ENCODE results near the gene LDLRAD2.
"Not testable (repeated sequence)": the region's sequence is repeated elsewhere in the genome, so short reads cannot be mapped to it uniquely, and the experiment has no call there.

The LDLRAD2 gene

GRCh38 chr1:21822349-21822748 is 10.3 kb downstream of the LDLRAD2 start:
- TF ChIP-seq, protein P1, sequence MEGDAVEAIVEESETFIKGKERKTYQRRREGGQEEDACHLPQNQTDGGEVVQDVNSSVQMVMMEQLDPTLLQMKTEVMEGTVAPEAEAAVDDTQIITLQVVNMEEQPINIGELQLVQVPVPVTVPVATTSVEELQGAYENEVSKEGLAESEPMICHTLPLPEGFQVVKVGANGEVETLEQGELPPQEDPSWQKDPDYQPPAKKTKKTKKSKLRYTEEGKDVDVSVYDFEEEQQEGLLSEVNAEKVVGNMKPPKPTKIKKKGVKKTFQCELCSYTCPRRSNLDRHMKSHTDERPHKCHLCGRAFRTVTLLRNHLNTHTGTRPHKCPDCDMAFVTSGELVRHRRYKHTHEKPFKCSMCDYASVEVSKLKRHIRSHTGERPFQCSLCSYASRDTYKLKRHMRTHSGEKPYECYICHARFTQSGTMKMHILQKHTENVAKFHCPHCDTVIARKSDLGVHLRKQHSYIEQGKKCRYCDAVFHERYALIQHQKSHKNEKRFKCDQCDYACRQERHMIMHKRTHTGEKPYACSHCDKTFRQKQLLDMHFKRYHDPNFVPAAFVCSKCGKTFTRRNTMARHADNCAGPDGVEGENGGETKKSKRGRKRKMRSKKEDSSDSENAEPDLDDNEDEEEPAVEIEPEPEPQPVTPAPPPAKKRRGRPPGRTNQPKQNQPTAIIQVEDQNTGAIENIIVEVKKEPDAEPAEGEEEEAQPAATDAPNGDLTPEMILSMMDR (IDR thresholded peaks at IDR 0.05; ENCODE audit: low read depth, low read length, missing control alignments), result no peak
- no peak for DNase-seq (ENCODE audit: low read depth)
- H3K4me3 ChIP-seq (ENCODE audit: low read depth, low read length), result no peak overlapping the region

DNA sequence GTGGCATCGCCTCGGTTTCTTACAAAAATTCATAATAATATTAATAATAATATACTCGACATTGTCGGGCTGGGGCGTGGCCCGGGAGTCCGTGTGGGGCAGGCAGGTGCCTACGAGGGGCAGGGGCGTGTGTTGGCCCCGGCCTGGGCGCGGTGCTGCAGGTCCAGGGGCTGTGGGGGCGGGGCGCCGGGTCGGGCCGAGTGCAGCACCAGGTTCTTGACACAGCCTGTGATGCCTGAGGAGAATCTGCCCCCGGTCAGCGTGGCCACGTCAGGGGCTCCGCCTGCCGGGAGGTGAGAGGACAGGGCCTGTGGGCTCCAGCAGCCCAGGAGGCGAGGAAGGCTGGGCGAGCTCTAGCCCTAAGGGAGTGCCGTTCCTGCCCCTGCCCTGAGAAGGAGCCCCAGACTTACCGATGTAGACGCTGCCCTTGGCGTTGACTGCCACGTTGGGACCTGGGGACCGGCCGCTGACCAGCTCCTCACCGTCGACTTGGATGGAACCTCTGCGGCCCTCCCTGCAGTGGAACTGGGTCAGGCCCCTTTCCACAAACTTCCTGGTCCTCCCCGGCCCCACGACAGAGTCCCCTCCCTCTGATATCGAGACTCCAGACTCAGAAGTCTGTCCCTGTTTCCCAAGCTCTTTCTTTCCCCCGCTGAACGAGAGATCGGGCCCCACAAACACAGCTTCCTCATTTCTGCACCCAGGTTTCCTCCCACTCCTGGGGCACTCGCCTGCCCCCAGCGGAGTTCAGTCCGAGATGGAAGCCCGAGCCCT is 11.3 kb downstream of the LDLRAD2 start:
- no peak overlapping the region for H3K4me3 ChIP-seq (ENCODE audit: low read depth, low read length)
- DNase-seq (ENCODE audit: low read depth), result no peak
- TF ChIP-seq, protein P1 (IDR thresholded peaks at IDR 0.05; ENCODE audit: low read depth, low read length, missing control alignments), result no peak

DNA sequence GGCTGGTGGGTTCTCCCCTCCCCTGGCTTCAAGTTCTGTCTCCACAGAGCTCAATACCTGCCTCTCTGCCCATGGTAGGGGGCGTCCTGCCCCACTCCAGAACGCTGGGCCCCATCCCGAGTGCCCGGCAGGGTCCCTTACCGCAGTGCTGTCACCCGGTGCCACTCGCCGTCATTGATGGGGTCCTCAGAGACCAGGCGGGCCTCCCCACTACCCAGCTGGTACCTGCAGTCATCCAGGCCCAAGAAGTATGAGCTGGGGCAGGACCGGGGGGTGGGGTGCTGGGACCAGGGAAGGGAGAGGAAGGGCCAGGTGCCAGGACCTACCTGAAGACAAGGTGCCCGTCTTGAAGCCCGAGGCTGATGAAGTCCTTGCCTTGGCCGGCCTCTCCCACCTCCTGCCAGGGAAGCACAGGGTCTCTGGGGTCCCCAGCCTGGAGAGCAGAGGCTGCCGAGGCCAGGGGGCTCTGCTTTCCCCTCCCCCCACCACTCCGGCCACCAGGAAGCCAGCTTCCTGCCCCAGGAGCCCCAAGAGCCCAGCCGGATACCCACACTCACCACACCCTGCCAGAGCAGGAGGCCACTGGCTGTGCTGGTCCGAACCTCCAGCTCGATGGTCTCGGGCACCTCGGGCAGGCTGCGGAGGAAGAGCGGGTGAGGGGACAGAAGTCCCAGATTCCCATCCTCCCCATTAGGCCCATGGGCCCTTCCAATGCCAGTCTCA is 12.1 kb downstream of the LDLRAD2 start:
- TF ChIP-seq, protein P1 (IDR thresholded peaks at IDR 0.05; ENCODE audit: low read depth, low read length, missing control alignments), result no peak
- no peak overlapping the region for H3K4me3 ChIP-seq (ENCODE audit: low read depth, low read length)
- no peak for DNase-seq (ENCODE audit: low read depth)

GRCh38 chr1:21824926-21825325 is 12.9 kb downstream of the LDLRAD2 start:
- DNase-seq (ENCODE audit: low read depth), result no peak
- H3K4me3 ChIP-seq (ENCODE audit: low read depth, low read length), result no peak overlapping the region
- TF ChIP-seq, protein P1 (IDR thresholded peaks at IDR 0.05; ENCODE audit: low read depth, low read length, missing control alignments), result no peak

DNA sequence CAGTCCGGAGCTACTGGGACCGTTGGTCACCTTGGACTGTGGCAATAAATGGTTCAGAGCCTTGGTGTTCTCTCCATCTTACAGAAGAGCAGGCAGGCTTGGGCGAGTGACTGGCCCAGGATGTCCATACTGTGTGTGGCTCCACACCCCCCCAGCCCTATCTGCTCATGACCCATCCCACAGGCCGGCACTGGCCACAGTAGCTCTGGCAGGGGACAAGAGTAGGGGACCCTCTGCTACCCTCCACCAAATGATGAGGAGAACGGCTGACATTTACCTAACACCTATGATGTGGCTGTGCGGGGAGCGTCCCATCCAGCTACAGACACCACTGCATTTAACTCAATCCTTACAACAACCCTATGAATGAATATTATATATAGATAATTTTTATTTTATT is 13.3 kb downstream of the LDLRAD2 start:
- H3K4me3 ChIP-seq (ENCODE audit: low read depth, low read length), result no peak overlapping the region
- TF ChIP-seq, protein P1 (IDR thresholded peaks at IDR 0.05; ENCODE audit: low read depth, low read length, missing control alignments), result no peak
- no peak for DNase-seq (ENCODE audit: low read depth)

- H3K4me3 ChIP-seq (ENCODE audit: low read depth, low read length); DNase-seq (ENCODE audit: low read depth): not testable (repeated sequence)
Observed at GRCh38 chr1:21826694-21827093, 14.6 kb downstream of the LDLRAD2 start.

DNA sequence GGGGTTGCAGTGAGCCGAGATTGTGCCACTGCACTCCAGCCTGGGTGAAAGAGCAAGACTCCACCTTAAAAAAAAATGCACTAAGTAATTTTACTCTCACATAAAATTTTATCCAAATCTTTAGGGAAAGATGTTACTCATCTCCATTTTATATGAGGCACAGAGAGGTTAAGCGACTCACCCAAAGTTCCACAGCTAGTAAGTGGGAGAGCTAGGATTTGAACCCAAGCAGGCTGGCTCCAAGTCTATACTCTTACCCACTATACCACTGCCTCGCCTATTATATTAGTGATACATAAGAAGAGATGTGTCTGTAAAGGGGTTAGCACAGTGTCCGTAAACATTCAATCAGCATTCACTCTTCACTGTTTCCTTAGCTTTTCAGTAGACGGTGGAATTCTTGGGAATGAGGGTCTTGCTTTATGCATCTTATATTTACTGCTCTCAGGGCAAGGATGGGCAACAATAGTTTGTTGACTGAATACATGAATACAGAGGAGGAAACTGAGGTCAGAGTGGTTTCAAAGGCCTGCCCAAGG is 15.1 kb downstream of the LDLRAD2 start:
- TF ChIP-seq, protein P1 (IDR thresholded peaks at IDR 0.05; ENCODE audit: low read depth, low read length, missing control alignments), result no peak
- H3K4me3 ChIP-seq (ENCODE audit: low read depth, low read length), result no peak overlapping the region
- DNase-seq (ENCODE audit: low read depth), result no peak

Measured in GM12864 (cell line).